Psoas muscle (tissue), 8 donors: ENCODE results near the gene ZNF778. TPM values are rescaled to one million over a fixed set of nuclear protein-coding genes. Genes with fewer than 3 reads are reported as not detected.
"Not testable (repeated sequence)": the region's sequence is repeated elsewhere in the genome, so short reads cannot be mapped to it uniquely, and the experiment has no call there.

ENCODE experiments used
- ATAC-seq, 4 donors: fragments of 200-7000 bp; cut with Tn5 transposase; one replicate each; pipeline ENCODE4 v1.9.1; 2020; ENCODE audit warnings: moderate library complexity in 3 of 4, mild to moderate bottlenecking in 2 of 4
- DNase-seq, 2 donors: peaks; one replicate each; pipeline ENCODE4 v3.0.0-alpha.2; 2020
- H3K27ac ChIP-seq: fragments of 200-600 bp; one replicate; pipeline ENCODE4 v1.8.0; 2022
- H3K27me3 ChIP-seq, 3 donors: fragments of 200-600 bp in 1 of 3; one replicate each; pipeline versions ENCODE4 v1.6.1 to v1.8.0; 2013 to 2022; ENCODE audit warnings: low read length in 2 of 3, mild to moderate bottlenecking in 2 of 3, moderate library complexity in 1 of 3; ENCODE audit not compliant: insufficient read depth in 3 of 3
- H3K36me3 ChIP-seq, 2 donors: fragments of 200-600 bp in 1 of 2; one replicate each; pipeline versions ENCODE4 v1.6.1 to v1.8.0; 2013 to 2022; ENCODE audit warnings: low read depth in 1 of 2, mild to moderate bottlenecking in 1 of 2, moderate library complexity in 1 of 2; ENCODE audit not compliant: insufficient read depth in 1 of 2
- H3K4me1 ChIP-seq: fragments of 200-600 bp; one replicate; pipeline ENCODE4 v1.8.0; 2022
- H3K4me3 ChIP-seq: fragments of 200-600 bp; one replicate; pipeline ENCODE4 v1.8.0; 2022; ENCODE audit warnings: mild to moderate bottlenecking
- H3K9me3 ChIP-seq: fragments of 200-600 bp; one replicate; pipeline ENCODE4 v1.8.0; 2022
- WGBS, 3 donors: extraction: QIAGEN DNeasy Blood & Tissue Kit; methylation state at CpG; one replicate each; pipeline versions ENCODE4 v1.1.6 to v1.1.7; 2013; 5-methylcytosine and 5-hydroxymethylcytosine counted together
- intact Hi-C, 2 donors: fragments of 100-400 bp; cut with DNase I; formaldehyde crosslinking; loops; one replicate each; pipeline versions ENCODE4 v1.11.0 to v1.14.2; 2022
- polyA plus RNA-seq, 3 donors: library from polyadenylated mRNA; stranded (reverse); fragments of 200-250 nt; gene quantifications; one replicate each; pipeline ENCODE4 v1.2.3, GENCODE V29; 2013
- total RNA-seq, 4 donors: library from RNA; stranded (reverse); fragmentation: NEBNext Ultra II Directional in 2 of 4; extraction: Animal tissue kit (Norgen Biotek cat#: 25700) in 2 of 4; gene quantifications; one replicate each; pipeline versions ENCODE4 v1.2.1 to v1.2.4, GENCODE V29; 2021 to 2023
- TF ChIP-seq, protein P1 (sequence below): fragments of 200-600 bp; IDR thresholded peaks from one replicate; pipeline ENCODE4 v1.8.0; 2022; ENCODE audit warnings: antibody characterized with exemption
- donor health status: healthy with polysubstance abuse.
- donor health status: DM: no; HTN: no; CAD: no; lungs with moderate emphysema.
- donor health status: Bipolar disorder and iron deficiency.
- donor health status: healthy.
- donor health status: DM: yes; HTN: yes; CAD: no.
- donor health status: DM: no; HTN: no; CAD: no.
- donor health status: DM: no; HTN: no; CAD: no.
- donor health status: DM: yes; HTN: yes; CAD: no.

Gene ZNF778
- total and polyA plus RNA-seq, 7 donors, result 2.2 to 15.3 (median 10.2) TPM

GRCh38 chr16:89187770-89188392 lies 29.6 kb upstream of the ZNF778 start:
- Histone ChIP-seq H3K27ac (no peak overlapping the region), H3K4me3 (no peak overlapping the region), H3K9me3 (no peaks in the 10 kb centered on the region), H3K4me1 (no peaks in the 10 kb centered on the region), H3K36me3 (peaks cover 0 to 63% of the 10 kb centered on the region in 2 donors), H3K27me3 (no peaks in the 10 kb centered on the region)
- ATAC-seq (peak in 3 of 4 donors; percentile 5 to 33 (median 16)), DNase-seq (peak in 1 of 2 donors; percentile 50)
- intact Hi-C loops, result no loop called here
- WGBS, 3 donors, result 72 to 84% (median 79%) methylated on average over 19 of the region's 19 CpGs
- TF ChIP-seq, protein P1, sequence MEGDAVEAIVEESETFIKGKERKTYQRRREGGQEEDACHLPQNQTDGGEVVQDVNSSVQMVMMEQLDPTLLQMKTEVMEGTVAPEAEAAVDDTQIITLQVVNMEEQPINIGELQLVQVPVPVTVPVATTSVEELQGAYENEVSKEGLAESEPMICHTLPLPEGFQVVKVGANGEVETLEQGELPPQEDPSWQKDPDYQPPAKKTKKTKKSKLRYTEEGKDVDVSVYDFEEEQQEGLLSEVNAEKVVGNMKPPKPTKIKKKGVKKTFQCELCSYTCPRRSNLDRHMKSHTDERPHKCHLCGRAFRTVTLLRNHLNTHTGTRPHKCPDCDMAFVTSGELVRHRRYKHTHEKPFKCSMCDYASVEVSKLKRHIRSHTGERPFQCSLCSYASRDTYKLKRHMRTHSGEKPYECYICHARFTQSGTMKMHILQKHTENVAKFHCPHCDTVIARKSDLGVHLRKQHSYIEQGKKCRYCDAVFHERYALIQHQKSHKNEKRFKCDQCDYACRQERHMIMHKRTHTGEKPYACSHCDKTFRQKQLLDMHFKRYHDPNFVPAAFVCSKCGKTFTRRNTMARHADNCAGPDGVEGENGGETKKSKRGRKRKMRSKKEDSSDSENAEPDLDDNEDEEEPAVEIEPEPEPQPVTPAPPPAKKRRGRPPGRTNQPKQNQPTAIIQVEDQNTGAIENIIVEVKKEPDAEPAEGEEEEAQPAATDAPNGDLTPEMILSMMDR, result no peak

DNA sequence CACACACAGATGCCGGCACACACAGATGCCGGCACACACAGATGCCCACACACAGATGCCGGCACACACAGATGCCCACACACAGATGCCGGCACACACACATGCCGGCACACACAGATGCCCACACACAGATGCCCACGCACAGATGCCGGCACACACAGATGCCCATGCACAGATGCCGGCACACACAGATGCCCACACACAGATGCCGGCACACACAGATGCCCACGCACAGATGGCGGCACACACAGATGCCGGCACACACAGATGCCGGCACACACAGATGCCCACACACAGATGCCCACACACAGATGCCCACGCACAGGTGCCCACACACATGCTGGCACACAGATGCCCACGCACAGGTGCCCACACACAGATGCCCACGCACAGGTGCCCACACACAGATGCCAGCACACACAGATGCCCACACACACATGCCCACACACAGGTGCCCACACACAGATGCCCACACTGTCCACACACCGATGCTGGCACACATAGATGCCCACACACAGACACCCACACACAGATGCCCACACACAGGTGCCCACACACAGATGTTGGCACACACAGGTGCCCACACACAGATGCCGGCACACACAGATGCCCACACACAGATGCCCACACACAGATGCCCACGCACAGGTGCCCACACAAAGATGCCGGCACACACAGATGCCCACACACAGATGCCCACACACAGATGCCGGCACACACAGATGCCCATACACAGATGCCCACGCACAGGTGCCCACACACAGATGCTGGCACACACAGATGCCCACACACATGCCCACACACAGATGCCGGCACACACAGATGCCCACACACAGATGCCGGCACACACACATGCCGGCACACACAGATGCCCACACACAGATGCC lies 28.8 kb upstream of the ZNF778 start:
- not testable (repeated sequence) for DNase-seq

DNA sequence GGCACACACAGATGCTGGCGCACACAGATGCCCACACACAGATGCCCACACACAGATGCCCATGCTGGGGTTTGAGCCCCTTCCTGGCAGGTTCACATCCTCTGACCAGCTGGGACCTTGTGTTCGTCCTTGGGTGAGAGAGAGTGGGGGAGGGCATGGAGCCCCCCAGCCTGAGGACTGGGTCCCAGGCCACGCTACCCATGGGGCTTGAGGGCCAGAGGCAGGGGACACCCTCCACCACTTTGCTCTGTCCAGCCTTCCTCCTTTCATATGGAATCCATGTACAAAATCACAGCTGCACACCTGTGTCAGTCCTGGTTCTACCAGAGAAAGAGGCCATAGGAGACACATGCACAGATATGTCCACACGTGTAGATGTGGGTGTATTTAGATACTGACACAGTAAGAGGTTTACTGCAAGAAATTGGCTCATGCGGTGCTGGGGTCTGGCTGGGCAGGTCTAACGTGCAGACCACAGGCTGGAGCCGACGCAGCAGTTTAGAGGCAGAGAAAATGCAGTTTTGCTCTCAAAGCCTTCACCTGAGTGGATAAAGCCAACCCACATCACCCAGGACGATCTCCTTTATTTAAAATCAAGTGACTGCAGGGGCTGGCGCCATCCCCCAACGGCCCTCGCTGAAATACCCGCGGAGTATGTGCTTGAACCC lies 28.0 kb upstream of the ZNF778 start:
- Histone ChIP-seq H3K9me3 (no peaks in the 10 kb centered on the region), H3K36me3 (peaks cover 0 to 60% of the 10 kb centered on the region in 2 donors), H3K27ac (no peak overlapping the region), H3K4me3 (no peak overlapping the region), H3K4me1 (no peaks in the 10 kb centered on the region), H3K27me3 (no peaks in the 10 kb centered on the region)
- 72 to 76% (median 75%) methylated on average over 14 of the region's 14 CpGs for WGBS, 3 donors
- intact Hi-C loops, result no loop called here
- DNase-seq, result peak in 1 of 2 donors; percentile 41
- ATAC-seq, result no peak
- TF ChIP-seq, protein P1, result no peak

More for the DNA sequence above, 28.8 kb upstream of the ZNF778 start:
- peaks cover 0 to 60% of the 10 kb centered on the region in 2 donors for H3K36me3 ChIP-seq
- intact Hi-C loops, H3K27ac ChIP-seq, ATAC-seq, H3K27me3 ChIP-seq, H3K4me3 ChIP-seq, H3K9me3 ChIP-seq, H3K4me1 ChIP-seq: not testable (repeated sequence)
- WGBS, 3 donors, result 87 to 95% (median 88%) methylated on average over 25 of the region's 25 CpGs

- Histone ChIP-seq H3K27me3 (no peaks in the 10 kb centered on the region), H3K27ac (no peak overlapping the region), H3K4me1 (no peaks in the 10 kb centered on the region), H3K9me3 (no peaks in the 10 kb centered on the region), H3K36me3 (peaks cover 0 to 58% of the 10 kb centered on the region in 2 donors), H3K4me3 (no peak overlapping the region)
- intact Hi-C loops, result no loop called here
- DNase-seq, result peak in 1 of 2 donors; percentile 54
- TF ChIP-seq, protein P1, result no peak
- ATAC-seq, result peak in 2 of 4 donors; percentile 7 to 8
- 64 to 72% (median 67%) methylated on average over 28 of the region's 28 CpGs for WGBS, 3 donors
These were observed 27.1 kb upstream of the ZNF778 start for GRCh38 chr16:89190150-89190958.
